HepG2 (cell line): ENCODE data around the gene TIMM9. TPM values are rescaled to one million over a fixed set of nuclear protein-coding genes. Genes with fewer than 3 reads are reported as not detected.

Source experiments
- BORCS8-MEF2B ChIP-seq: sonication (generic); formaldehyde crosslinking; IDR thresholded peaks from 2 replicates; pipeline ENCODE4 v1.8.0; 2022; ENCODE audit warnings: mild to moderate bottlenecking, missing genetic modification reagents
- HNF4A ChIP-seq: sonication (generic); formaldehyde crosslinking; IDR thresholded peaks from 2 replicates; pipeline ENCODE4 v1.4.0; 2020; ENCODE audit warnings: missing genetic modification reagents
- NAIF1 ChIP-seq: sonication (generic); formaldehyde crosslinking; IDR thresholded peaks from 2 replicates; pipeline ENCODE4 v1.5.0; 2020; ENCODE audit warnings: mild to moderate bottlenecking, missing genetic modification reagents, borderline replicate concordance
- NFYC ChIP-seq: IDR thresholded peaks from 2 replicates; pipeline ENCODE4 v1.6.1; 2016; ENCODE audit warnings: missing genetic modification reagents, missing compliant biosample characterization
- PHF20 ChIP-seq: sonication (generic); formaldehyde crosslinking; IDR thresholded peaks from 2 replicates; pipeline ENCODE4 v1.5.0; 2020; ENCODE audit warnings: mild to moderate bottlenecking, missing genetic modification reagents
- SIX4 ChIP-seq: sonication (generic); formaldehyde crosslinking; IDR thresholded peaks from 2 replicates; pipeline ENCODE4 v1.4.0; 2020; ENCODE audit warnings: missing genetic modification reagents
- SOX13 ChIP-seq, 3 experiments: fragments of 450-650 bp in 1 of 3; sonication (generic) in 1 of 3; formaldehyde crosslinking in 1 of 3; IDR thresholded peaks in 2 of 3; conservative IDR thresholded peaks in 1 of 3; 2 replicates each; pipeline versions ENCODE4 v1.5.0 to v1.6.1; 2016 to 2020; ENCODE audit warnings: antibody characterized with exemption in 1 of 3, mild to moderate bottlenecking in 1 of 3, missing compliant biosample characterization in 1 of 3, missing genetic modification reagents in 1 of 3, moderate library complexity in 1 of 3
- TAF1 ChIP-seq: sonication (generic); formaldehyde crosslinking; IDR thresholded peaks from 2 replicates; pipeline ENCODE4 v1.4.0; 2020; ENCODE audit warnings: missing genetic modification reagents
- TRIM24 ChIP-seq: sonication (generic); formaldehyde crosslinking; IDR thresholded peaks from 2 replicates; pipeline ENCODE4 v1.8.0; 2022; ENCODE audit warnings: mild to moderate bottlenecking, missing genetic modification reagents
- ZMAT3 ChIP-seq: sonication (generic); formaldehyde crosslinking; conservative IDR thresholded peaks from 2 replicates; pipeline ENCODE4 v1.7.0; 2021; ENCODE audit warnings: missing genetic modification reagents
- ZNF274 ChIP-seq: sonication (generic); formaldehyde crosslinking; IDR thresholded peaks from 2 replicates; pipeline ENCODE4 v1.5.1; 2020; ENCODE audit warnings: mild to moderate bottlenecking, missing genetic modification reagents
- ZNF543 ChIP-seq: sonication (generic); formaldehyde crosslinking; IDR thresholded peaks from 2 replicates; pipeline ENCODE4 v1.4.0; 2020; ENCODE audit warnings: mild to moderate bottlenecking, missing genetic modification reagents
- ZNF790 ChIP-seq: sonication (generic); formaldehyde crosslinking; IDR thresholded peaks from 2 replicates; pipeline ENCODE4 v1.8.0; 2022; ENCODE audit warnings: missing genetic modification reagents, mild to moderate bottlenecking, borderline replicate concordance
- polyA plus RNA-seq, 8 experiments: library from polyadenylated mRNA; depleted of rRNA in 3 of 8; stranded (reverse) in 7 of 8; unstranded in 1 of 8; fragments of >200 nt; fragmentation: Illumina TruSeq in 4 of 8; extraction: Trizol in 4 of 8; gene quantifications; 2 replicates each; pipeline versions ENCODE4 v1.2.1 to v1.2.3, GENCODE V29; 2011 to 2016; ENCODE audit warnings: low read depth in 4 of 8, missing spikeins in 1 of 8, mixed read lengths in 1 of 8; ENCODE audit not compliant: insufficient read depth in 1 of 8
- total RNA-seq, 5 experiments: library from RNA; depleted of rRNA; stranded (reverse); fragments of >200 nt; fragmentation: Illumina TruSeq; extraction: Trizol; gene quantifications; 2 replicates each; pipeline ENCODE4 v1.2.3, GENCODE V29; 2016; ENCODE audit warnings: low read depth in 1 of 5
- TF ChIP-seq, protein P1 (sequence below): sonication (generic); formaldehyde crosslinking; IDR thresholded peaks from 2 replicates; pipeline ENCODE4 v1.4.0; 2020; ENCODE audit warnings: missing genetic modification reagents
- TF ChIP-seq, protein P2 (sequence below): IDR thresholded peaks from 2 replicates; pipeline ENCODE4 v1.4.0; 2020; ENCODE audit warnings: mild to moderate bottlenecking, missing genetic modification reagents
- TF ChIP-seq, protein P3 (sequence below): sonication (generic); formaldehyde crosslinking; conservative IDR thresholded peaks from 2 replicates; pipeline ENCODE4 v1.4.0; 2020; ENCODE audit warnings: missing genetic modification reagents
- TF ChIP-seq, protein P4 (sequence below): sonication (generic); formaldehyde crosslinking; conservative IDR thresholded peaks from 2 replicates; pipeline ENCODE4 v1.4.0; 2020; ENCODE audit warnings: missing genetic modification reagents
- TF ChIP-seq, protein P5 (sequence below): sonication (generic); formaldehyde crosslinking; IDR thresholded peaks from 2 replicates; pipeline ENCODE4 v1.5.1; 2020; ENCODE audit warnings: missing genetic modification reagents, mild to moderate bottlenecking, borderline replicate concordance

TIMM9 gene
- total and polyA plus RNA-seq, 2 of the 13 experiments (the other 11 are each of a cell fraction or from before 2014, with no cell fraction given), result 30.5 to 42.5 TPM

DNA sequence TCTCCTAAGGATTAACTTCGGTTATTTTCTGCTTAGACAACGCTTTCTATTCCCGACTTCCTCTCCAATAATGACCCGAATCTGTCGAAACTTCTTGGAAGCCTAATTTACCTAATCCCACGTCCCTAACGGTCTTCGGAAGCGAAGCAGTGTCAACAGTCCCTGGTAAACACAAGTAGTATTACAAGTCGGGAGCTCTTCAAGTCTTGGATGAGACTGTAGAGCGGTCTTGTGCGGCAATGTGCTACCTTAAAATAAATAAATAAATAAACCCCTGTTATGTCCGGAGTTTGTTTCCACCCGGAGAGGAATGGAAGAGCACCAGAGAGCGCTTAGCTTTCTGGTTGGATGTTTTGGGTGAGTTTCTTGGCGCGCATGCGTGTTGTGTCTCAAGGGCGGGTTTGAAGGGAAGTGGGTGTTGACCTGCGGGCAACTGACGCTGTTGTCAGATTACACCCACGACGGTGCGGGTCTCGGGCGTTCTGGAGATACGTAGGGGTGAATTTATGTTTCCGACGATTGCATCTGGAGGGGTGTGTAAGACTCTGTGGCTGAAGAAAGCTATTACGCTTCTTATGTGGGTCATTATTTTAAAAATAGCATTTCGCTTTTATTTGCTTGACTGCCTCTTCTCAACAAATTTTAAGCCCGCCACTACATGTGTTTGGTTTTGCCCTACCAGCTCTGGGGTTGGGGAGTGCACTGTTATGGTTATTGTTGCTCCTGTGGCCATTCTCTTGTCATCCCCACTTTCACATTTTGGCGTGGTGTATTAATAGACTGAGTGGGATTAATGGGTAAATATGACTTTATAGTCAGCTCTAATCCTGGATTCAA, at the start of gene TIMM9, which contains the start of gene KIAA0586 (continued):
- TF ChIP-seq, protein P1, sequence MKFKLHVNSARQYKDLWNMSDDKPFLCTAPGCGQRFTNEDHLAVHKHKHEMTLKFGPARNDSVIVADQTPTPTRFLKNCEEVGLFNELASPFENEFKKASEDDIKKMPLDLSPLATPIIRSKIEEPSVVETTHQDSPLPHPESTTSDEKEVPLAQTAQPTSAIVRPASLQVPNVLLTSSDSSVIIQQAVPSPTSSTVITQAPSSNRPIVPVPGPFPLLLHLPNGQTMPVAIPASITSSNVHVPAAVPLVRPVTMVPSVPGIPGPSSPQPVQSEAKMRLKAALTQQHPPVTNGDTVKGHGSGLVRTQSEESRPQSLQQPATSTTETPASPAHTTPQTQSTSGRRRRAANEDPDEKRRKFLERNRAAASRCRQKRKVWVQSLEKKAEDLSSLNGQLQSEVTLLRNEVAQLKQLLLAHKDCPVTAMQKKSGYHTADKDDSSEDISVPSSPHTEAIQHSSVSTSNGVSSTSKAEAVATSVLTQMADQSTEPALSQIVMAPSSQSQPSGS (CRISPR knock-in tag), result 0 out of 2 replicates have a peak, but pooled peaks have one; percentile 27
- 0 out of 2 replicates have a peak, but pooled peaks have one; percentile 22 for TF ChIP-seq ZNF543 (CRISPR knock-in tag)
- no peak for TF ChIP-seq BORCS8-MEF2B
- TF ChIP-seq SOX13 (IDR thresholded peaks at IDR 0.05), result no peak
- peak; percentile 19 to 68; a peak in 1 of 4 replicates for TF ChIP-seq SOX13 (CRISPR knock-in tag; conservative IDR thresholded peaks at IDR 0.05 in 1 of 2, IDR thresholded peaks at IDR 0.05 in 1 of 2)
- TF ChIP-seq, protein P2, sequence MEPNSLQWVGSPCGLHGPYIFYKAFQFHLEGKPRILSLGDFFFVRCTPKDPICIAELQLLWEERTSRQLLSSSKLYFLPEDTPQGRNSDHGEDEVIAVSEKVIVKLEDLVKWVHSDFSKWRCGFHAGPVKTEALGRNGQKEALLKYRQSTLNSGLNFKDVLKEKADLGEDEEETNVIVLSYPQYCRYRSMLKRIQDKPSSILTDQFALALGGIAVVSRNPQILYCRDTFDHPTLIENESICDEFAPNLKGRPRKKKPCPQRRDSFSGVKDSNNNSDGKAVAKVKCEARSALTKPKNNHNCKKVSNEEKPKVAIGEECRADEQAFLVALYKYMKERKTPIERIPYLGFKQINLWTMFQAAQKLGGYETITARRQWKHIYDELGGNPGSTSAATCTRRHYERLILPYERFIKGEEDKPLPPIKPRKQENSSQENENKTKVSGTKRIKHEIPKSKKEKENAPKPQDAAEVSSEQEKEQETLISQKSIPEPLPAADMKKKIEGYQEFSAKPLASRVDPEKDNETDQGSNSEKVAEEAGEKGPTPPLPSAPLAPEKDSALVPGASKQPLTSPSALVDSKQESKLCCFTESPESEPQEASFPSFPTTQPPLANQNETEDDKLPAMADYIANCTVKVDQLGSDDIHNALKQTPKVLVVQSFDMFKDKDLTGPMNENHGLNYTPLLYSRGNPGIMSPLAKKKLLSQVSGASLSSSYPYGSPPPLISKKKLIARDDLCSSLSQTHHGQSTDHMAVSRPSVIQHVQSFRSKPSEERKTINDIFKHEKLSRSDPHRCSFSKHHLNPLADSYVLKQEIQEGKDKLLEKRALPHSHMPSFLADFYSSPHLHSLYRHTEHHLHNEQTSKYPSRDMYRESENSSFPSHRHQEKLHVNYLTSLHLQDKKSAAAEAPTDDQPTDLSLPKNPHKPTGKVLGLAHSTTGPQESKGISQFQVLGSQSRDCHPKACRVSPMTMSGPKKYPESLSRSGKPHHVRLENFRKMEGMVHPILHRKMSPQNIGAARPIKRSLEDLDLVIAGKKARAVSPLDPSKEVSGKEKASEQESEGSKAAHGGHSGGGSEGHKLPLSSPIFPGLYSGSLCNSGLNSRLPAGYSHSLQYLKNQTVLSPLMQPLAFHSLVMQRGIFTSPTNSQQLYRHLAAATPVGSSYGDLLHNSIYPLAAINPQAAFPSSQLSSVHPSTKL (CRISPR knock-in tag), result peak; percentile 30; the same call in 1 of the 2 replicates
- 0 out of 2 replicates have a peak, but pooled peaks have one; percentile 16 for TF ChIP-seq ZMAT3
- TF ChIP-seq ZNF790 (CRISPR knock-in tag), result 0 out of 2 replicates have a peak, but pooled peaks have one; percentile 15
- peak; percentile 47; the same call in 1 of the 2 replicates for TF ChIP-seq SIX4
- 0 out of 2 replicates have a peak, but pooled peaks have one; percentile 9 for TF ChIP-seq NAIF1 (CRISPR knock-in tag)
- TF ChIP-seq PHF20 (CRISPR knock-in tag), result peak; percentile 74
- TF ChIP-seq ZNF274 (CRISPR knock-in tag), result no peak
- TF ChIP-seq, protein P3, sequence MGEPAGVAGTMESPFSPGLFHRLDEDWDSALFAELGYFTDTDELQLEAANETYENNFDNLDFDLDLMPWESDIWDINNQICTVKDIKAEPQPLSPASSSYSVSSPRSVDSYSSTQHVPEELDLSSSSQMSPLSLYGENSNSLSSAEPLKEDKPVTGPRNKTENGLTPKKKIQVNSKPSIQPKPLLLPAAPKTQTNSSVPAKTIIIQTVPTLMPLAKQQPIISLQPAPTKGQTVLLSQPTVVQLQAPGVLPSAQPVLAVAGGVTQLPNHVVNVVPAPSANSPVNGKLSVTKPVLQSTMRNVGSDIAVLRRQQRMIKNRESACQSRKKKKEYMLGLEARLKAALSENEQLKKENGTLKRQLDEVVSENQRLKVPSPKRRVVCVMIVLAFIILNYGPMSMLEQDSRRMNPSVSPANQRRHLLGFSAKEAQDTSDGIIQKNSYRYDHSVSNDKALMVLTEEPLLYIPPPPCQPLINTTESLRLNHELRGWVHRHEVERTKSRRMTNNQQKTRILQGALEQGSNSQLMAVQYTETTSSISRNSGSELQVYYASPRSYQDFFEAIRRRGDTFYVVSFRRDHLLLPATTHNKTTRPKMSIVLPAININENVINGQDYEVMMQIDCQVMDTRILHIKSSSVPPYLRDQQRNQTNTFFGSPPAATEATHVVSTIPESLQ (CRISPR knock-in tag), result peak; percentile 41; the same call in 1 of the 2 replicates
- peak; percentile 67 for TF ChIP-seq TAF1 (CRISPR knock-in tag)
- peak; percentile 10; the same call in 1 of the 2 replicates for TF ChIP-seq HNF4A (CRISPR knock-in tag)
- no peak for TF ChIP-seq TRIM24 (CRISPR knock-in tag)
- TF ChIP-seq, protein P4, sequence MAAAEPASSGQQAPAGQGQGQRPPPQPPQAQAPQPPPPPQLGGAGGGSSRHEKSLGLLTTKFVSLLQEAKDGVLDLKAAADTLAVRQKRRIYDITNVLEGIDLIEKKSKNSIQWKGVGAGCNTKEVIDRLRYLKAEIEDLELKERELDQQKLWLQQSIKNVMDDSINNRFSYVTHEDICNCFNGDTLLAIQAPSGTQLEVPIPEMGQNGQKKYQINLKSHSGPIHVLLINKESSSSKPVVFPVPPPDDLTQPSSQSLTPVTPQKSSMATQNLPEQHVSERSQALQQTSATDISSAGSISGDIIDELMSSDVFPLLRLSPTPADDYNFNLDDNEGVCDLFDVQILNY (CRISPR knock-in tag), result no peak
- peak; percentile 83 for TF ChIP-seq NFYC (CRISPR knock-in tag)
- TF ChIP-seq, protein P5, sequence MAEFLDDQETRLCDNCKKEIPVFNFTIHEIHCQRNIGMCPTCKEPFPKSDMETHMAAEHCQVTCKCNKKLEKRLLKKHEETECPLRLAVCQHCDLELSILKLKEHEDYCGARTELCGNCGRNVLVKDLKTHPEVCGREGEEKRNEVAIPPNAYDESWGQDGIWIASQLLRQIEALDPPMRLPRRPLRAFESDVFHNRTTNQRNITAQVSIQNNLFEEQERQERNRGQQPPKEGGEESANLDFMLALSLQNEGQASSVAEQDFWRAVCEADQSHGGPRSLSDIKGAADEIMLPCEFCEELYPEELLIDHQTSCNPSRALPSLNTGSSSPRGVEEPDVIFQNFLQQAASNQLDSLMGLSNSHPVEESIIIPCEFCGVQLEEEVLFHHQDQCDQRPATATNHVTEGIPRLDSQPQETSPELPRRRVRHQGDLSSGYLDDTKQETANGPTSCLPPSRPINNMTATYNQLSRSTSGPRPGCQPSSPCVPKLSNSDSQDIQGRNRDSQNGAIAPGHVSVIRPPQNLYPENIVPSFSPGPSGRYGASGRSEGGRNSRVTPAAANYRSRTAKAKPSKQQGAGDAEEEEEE (CRISPR knock-in tag), result no peak
